ENCODE measurements around the gene RPRML.

DNA sequence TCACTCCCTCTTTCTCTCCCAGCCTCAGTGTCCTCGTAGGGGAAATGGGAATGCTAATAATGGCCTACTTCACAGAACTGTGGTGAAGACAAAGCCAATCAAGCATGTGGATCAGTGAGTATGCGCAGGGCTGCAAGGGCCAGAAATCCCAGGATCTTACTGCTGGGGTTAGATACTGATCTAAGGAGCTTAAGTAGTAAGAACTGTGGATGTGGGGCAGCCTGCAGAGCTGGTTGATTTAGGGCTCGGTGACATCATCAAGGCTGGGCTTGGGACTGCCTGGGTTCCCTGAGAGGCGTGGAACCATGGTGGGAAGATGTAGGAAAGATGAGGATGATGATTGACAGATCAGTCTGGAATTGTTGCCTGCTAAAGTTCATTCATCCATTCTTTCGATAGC, 30.5 kb downstream of the RPRML start:
- no peak for TF ChIP-seq POLR2A (IDR thresholded peaks at IDR 0.05)
- TF ChIP-seq, protein P1, sequence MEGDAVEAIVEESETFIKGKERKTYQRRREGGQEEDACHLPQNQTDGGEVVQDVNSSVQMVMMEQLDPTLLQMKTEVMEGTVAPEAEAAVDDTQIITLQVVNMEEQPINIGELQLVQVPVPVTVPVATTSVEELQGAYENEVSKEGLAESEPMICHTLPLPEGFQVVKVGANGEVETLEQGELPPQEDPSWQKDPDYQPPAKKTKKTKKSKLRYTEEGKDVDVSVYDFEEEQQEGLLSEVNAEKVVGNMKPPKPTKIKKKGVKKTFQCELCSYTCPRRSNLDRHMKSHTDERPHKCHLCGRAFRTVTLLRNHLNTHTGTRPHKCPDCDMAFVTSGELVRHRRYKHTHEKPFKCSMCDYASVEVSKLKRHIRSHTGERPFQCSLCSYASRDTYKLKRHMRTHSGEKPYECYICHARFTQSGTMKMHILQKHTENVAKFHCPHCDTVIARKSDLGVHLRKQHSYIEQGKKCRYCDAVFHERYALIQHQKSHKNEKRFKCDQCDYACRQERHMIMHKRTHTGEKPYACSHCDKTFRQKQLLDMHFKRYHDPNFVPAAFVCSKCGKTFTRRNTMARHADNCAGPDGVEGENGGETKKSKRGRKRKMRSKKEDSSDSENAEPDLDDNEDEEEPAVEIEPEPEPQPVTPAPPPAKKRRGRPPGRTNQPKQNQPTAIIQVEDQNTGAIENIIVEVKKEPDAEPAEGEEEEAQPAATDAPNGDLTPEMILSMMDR (IDR thresholded peaks at IDR 0.05): no peak
